Neural cell (in vitro differentiated cells): ENCODE results near the gene TP53I11. TPM values are rescaled to one million over a fixed set of nuclear protein-coding genes. Genes with fewer than 3 reads are reported as not detected.

Source experiments
- H2AFZ ChIP-seq: fragments of 200-600, 300-800 bp; sonication (generic), shearing (Covaris generic); 2 replicates; pipeline ENCODE4 v1.6.0; 2014; ENCODE audit warnings: low read depth, mild to moderate bottlenecking, antibody characterized with exemption, low read length, moderate library complexity
- H3F3A ChIP-seq: fragments of 200-600 bp; shearing (Covaris generic); 2 replicates; pipeline ENCODE4 v1.6.1; 2016; ENCODE audit warnings: mild to moderate bottlenecking, moderate library complexity, mixed read lengths, antibody characterized with exemption, low read length; ENCODE audit not compliant: insufficient read depth, poor library complexity, severe bottlenecking
- H3K27ac ChIP-seq: fragments of 200-600, 300-800 bp; sonication (generic), shearing (Covaris generic); 2 replicates; pipeline ENCODE4 v1.5.1; 2014; ENCODE audit warnings: mild to moderate bottlenecking, low read length, moderate library complexity
- H3K27me3 ChIP-seq: fragments of 300-800, 200-600 bp; sonication (generic), shearing (Covaris generic); 2 replicates; pipeline ENCODE4 v1.6.0; 2014; ENCODE audit warnings: mild to moderate bottlenecking, low read depth, low read length, moderate library complexity; ENCODE audit not compliant: insufficient read depth
- H3K36me3 ChIP-seq: fragments of 300-800, 200-600 bp; sonication (generic), shearing (Covaris generic); 2 replicates; pipeline ENCODE4 v1.5.1; 2014; ENCODE audit warnings: mild to moderate bottlenecking, antibody characterized with exemption, low read length, moderate library complexity; ENCODE audit not compliant: insufficient read depth
- H3K4me2 ChIP-seq: fragments of 300-800, 200-600 bp; sonication (generic), shearing (Covaris generic); 2 replicates; pipeline ENCODE4 v1.6.0; 2014; ENCODE audit warnings: mild to moderate bottlenecking, low read length
- H3K4me3 ChIP-seq: fragments of 300-800, 200-600 bp; sonication (generic), shearing (Covaris generic); 2 replicates; pipeline ENCODE4 v1.5.1; 2014; ENCODE audit warnings: mild to moderate bottlenecking, low read length, moderate library complexity
- H3K79me2 ChIP-seq: fragments of 200-600 bp; shearing (Covaris generic); replicated peaks from 2 replicates; pipeline ENCODE4 v1.6.0; 2014; ENCODE audit warnings: mild to moderate bottlenecking, low read length, moderate library complexity; ENCODE audit not compliant: insufficient read depth
- H3K9ac ChIP-seq: fragments of 300-800, 200-600 bp; sonication (generic), shearing (Covaris generic); 2 replicates; pipeline ENCODE4 v1.6.1; 2016; ENCODE audit warnings: mild to moderate bottlenecking, low read length, mixed read lengths
- H3K9me2 ChIP-seq: fragments of 200-600 bp; shearing (Covaris generic); 2 replicates; pipeline ENCODE4 v1.6.1; 2016; ENCODE audit warnings: mild to moderate bottlenecking, low read length, mixed read lengths; ENCODE audit not compliant: insufficient read depth
- H3K9me3 ChIP-seq: fragments of 200-600, 300-800 bp; sonication (generic), shearing (Covaris generic); 2 replicates; pipeline ENCODE4 v1.6.1; 2016; ENCODE audit warnings: mild to moderate bottlenecking, mixed run types, low read length, moderate library complexity, mixed read lengths
- H4K20me1 ChIP-seq: fragments of 200-600 bp; shearing (Covaris generic); 2 replicates; pipeline ENCODE4 v1.6.1; 2016; ENCODE audit warnings: mild to moderate bottlenecking, mixed run types; ENCODE audit not compliant: insufficient read depth
- CTCF ChIP-seq: fragments of 450-650 bp; IDR thresholded peaks from 2 replicates; pipeline ENCODE4 v1.5.1; 2014; ENCODE audit warnings: antibody characterized with exemption, mild to moderate bottlenecking, moderate library complexity; ENCODE audit not compliant: poor library complexity, severe bottlenecking
- EP300 ChIP-seq: fragments of 450-650 bp; conservative IDR thresholded peaks from 2 replicates; pipeline ENCODE4 v1.6.1; 2014; ENCODE audit warnings: antibody characterized with exemption, mild to moderate bottlenecking, moderate library complexity; ENCODE audit not compliant: poor library complexity, severe bottlenecking
- EZH2 ChIP-seq: fragments of 200-600, 300-800 bp; shearing (Covaris generic), sonication (generic); IDR thresholded peaks from 2 replicates; pipeline ENCODE4 v1.6.1; 2014; ENCODE audit warnings: antibody characterized with exemption, low read length, borderline replicate concordance, mild to moderate bottlenecking; ENCODE audit not compliant: insufficient read depth, poor library complexity, severe bottlenecking
- MXI1 ChIP-seq: fragments of 450-650 bp; conservative IDR thresholded peaks from 2 replicates; pipeline ENCODE4 v1.6.1; 2014; ENCODE audit warnings: antibody characterized with exemption, mild to moderate bottlenecking; ENCODE audit not compliant: poor library complexity, severe bottlenecking
- POLR2AphosphoS5 ChIP-seq: IDR thresholded peaks from 2 replicates; pipeline ENCODE4 v1.6.1; 2012
- RAD21 ChIP-seq: fragments of 450-650 bp; conservative IDR thresholded peaks from 2 replicates; pipeline ENCODE4 v1.6.1; 2014; ENCODE audit warnings: antibody characterized with exemption, mild to moderate bottlenecking, moderate library complexity
- SMC3 ChIP-seq: fragments of 450-650 bp; conservative IDR thresholded peaks from 2 replicates; pipeline ENCODE4 v1.6.1; 2014; ENCODE audit warnings: antibody characterized with exemption, mild to moderate bottlenecking, moderate library complexity; ENCODE audit not compliant: poor library complexity
- TAF1 ChIP-seq: IDR thresholded peaks from 2 replicates; pipeline ENCODE4 v1.6.1; 2012; ENCODE audit warnings: low read depth
- polyA plus RNA-seq: library from polyadenylated mRNA; depleted of rRNA; stranded (reverse); fragments of >200 nt; gene quantifications from 2 replicates; pipeline ENCODE4 v1.2.3, GENCODE V29; 2014
- TF ChIP-seq, protein P1 (sequence below): IDR thresholded peaks from 2 replicates; pipeline ENCODE4 v1.6.1; 2012; ENCODE audit warnings: borderline replicate concordance

The TP53I11 gene
- polyA plus RNA-seq, 1 donor from 2014 or later, result 30.0 TPM

DNA sequence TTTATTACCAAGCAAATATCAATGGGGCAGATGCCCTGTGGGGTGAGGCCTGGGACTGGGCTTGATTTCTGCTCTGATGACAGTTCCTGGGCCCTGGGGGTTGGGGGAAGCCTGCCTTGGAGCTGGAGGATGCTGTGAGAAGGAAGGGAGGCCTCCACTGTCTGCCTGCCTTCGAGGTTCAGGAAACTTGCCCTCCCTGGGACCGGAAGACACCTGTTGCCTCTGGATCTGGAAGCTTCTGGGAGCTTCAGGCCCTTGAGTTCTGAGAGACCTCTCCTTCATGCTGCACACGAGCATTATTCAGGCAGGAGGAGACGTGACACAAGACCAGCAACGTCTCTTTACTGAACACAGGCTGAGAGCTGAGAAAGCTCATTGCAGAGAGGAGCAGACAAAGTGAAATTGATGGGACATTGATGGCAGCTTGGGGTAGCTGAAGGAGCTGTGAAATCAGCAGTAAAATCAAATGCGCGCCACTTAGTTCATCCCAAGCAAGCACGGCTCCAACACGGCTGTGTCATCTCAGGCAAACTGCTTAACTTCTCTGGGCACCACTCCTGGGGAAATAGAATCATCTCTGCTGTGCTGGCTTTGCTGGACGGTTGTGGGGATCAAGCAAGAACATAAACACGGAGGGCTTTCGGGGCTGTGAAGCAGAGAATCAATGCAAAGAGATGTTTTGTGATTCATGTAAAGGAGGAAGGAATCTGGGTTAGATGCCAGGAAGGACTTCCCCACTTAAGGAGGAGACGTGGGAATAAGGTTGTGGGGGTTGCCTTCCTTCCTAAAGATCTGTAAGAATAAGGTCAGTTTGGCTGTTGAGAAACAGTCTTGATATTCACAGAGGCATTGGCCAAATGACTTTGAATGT lies 64.5 kb downstream of the TP53I11 start:
- Histone ChIP-seq H3F3A (no peaks in the 10 kb centered on the region), H3K79me2 (no peaks in the 10 kb centered on the region), H3K9me2 (no peaks in the 10 kb centered on the region), H2AFZ (no peak overlapping the region), H3K27ac (no peak overlapping the region), H3K9me3 (no peaks in the 10 kb centered on the region), H3K4me3 (no peak overlapping the region), H4K20me1 (no peaks in the 10 kb centered on the region), H3K4me2 (no peak overlapping the region), H3K27me3 (no peaks in the 10 kb centered on the region), H3K36me3 (no peaks in the 10 kb centered on the region), H3K9ac (peak overlapping the region; percentile 9)
- TF ChIP-seq POLR2AphosphoS5 (no peak), CTCF (no peak), TAF1 (no peak), EP300 (no peak), MXI1 (no peak), RAD21 (no peak), EZH2 (no peak), SMC3 (no peak)
- TF ChIP-seq, protein P1, sequence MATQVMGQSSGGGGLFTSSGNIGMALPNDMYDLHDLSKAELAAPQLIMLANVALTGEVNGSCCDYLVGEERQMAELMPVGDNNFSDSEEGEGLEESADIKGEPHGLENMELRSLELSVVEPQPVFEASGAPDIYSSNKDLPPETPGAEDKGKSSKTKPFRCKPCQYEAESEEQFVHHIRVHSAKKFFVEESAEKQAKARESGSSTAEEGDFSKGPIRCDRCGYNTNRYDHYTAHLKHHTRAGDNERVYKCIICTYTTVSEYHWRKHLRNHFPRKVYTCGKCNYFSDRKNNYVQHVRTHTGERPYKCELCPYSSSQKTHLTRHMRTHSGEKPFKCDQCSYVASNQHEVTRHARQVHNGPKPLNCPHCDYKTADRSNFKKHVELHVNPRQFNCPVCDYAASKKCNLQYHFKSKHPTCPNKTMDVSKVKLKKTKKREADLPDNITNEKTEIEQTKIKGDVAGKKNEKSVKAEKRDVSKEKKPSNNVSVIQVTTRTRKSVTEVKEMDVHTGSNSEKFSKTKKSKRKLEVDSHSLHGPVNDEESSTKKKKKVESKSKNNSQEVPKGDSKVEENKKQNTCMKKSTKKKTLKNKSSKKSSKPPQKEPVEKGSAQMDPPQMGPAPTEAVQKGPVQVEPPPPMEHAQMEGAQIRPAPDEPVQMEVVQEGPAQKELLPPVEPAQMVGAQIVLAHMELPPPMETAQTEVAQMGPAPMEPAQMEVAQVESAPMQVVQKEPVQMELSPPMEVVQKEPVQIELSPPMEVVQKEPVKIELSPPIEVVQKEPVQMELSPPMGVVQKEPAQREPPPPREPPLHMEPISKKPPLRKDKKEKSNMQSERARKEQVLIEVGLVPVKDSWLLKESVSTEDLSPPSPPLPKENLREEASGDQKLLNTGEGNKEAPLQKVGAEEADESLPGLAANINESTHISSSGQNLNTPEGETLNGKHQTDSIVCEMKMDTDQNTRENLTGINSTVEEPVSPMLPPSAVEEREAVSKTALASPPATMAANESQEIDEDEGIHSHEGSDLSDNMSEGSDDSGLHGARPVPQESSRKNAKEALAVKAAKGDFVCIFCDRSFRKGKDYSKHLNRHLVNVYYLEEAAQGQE, result no peak

DNA sequence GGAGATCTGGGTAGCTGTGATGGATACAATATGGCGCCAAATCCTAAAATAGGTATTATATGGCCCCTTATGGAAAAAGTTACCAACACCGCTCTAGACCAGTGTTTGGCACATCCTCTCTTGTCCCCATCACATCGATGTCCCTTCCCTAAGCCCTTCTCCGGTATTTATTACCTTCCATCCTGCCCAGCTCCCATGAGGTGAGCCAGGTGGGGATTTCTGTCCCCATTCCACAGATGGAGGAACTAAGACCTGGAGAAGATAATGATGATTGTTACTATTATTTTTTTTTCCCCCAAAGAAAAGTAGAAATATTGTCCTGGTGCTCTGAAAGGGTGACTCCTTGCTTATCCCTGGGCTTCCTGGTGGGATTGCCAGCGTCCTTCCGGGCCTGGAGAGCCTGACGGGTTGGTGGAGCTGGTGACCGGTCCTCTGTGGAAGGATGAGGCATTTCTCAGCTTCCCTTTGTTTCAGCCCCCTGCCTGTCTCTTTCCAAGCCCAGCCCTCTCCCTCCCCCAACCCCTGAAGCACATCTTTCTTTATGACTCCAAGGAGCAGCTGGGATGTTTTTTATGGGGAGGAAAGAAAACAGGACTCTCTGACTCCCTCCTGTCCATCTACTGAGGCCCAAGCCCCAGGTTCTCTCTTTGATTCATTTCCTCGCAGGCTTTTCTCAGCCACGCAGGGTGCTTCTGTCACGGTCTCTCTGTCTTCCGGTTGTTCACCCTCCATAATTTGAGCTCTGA lies 65.4 kb downstream of the TP53I11 start:
- Histone ChIP-seq H4K20me1 (no peaks in the 10 kb centered on the region), H3F3A (no peaks in the 10 kb centered on the region), H3K27me3 (no peaks in the 10 kb centered on the region), H3K79me2 (no peaks in the 10 kb centered on the region), H3K4me2 (no peak overlapping the region), H3K4me3 (no peak overlapping the region), H3K9me3 (no peaks in the 10 kb centered on the region), H3K9me2 (no peaks in the 10 kb centered on the region), H3K36me3 (no peaks in the 10 kb centered on the region), H3K9ac (peak overlapping the region; percentile 9), H2AFZ (no peak overlapping the region), H3K27ac (no peak overlapping the region)
- no peak for TF ChIP-seq RAD21
- TF ChIP-seq, protein P1, result no peak
- TF ChIP-seq CTCF, result no peak
- TF ChIP-seq SMC3, result no peak
- TF ChIP-seq POLR2AphosphoS5, result no peak
- no peak for TF ChIP-seq TAF1
- no peak for TF ChIP-seq MXI1
- TF ChIP-seq EP300, result no peak
- no peak for TF ChIP-seq EZH2
